Subcutaneous adipose tissue (tissue), 4 donors: Measurements from ENCODE around the gene SMKR1. TPM values are rescaled to one million over a fixed set of nuclear protein-coding genes. Genes with fewer than 3 reads are reported as not detected.

ENCODE experiments used
- total RNA-seq, 4 donors: library from RNA; depleted of rRNA; stranded (reverse); fragments of >200 nt; gene quantifications; one replicate each; pipeline ENCODE4 v1.1.0, GENCODE V29; 2016
- TF ChIP-seq, protein P1 (sequence below): fragments of 450-650 bp; IDR thresholded peaks from one replicate; pipeline ENCODE4 v1.5.1; 2016; ENCODE audit warnings: low read depth, mild to moderate bottlenecking, control low read depth, antibody characterized with exemption, moderate library complexity

SMKR1 gene
- total RNA-seq, 4 donors from 2014 or later: not detected

DNA sequence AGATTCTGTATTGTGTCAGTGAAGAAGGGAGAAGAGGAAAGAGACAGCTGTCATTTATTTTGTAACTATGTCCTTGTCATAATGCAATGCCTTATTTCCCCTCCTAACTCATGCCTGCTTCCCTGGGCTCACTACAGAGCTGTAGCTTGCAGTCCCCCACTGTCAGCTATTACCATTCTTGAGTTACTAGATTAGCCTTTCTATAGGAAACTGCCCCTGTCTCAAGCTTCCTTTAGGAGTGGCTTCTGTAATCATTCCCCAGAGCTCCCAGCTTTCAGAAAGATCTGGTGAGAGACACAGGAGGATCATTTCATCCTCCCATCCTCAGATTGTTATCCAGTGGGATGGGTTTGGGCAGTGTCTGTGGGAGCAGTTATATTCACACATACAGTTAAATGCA lies 32.4 kb upstream of the SMKR1 start:
- TF ChIP-seq, protein P1, sequence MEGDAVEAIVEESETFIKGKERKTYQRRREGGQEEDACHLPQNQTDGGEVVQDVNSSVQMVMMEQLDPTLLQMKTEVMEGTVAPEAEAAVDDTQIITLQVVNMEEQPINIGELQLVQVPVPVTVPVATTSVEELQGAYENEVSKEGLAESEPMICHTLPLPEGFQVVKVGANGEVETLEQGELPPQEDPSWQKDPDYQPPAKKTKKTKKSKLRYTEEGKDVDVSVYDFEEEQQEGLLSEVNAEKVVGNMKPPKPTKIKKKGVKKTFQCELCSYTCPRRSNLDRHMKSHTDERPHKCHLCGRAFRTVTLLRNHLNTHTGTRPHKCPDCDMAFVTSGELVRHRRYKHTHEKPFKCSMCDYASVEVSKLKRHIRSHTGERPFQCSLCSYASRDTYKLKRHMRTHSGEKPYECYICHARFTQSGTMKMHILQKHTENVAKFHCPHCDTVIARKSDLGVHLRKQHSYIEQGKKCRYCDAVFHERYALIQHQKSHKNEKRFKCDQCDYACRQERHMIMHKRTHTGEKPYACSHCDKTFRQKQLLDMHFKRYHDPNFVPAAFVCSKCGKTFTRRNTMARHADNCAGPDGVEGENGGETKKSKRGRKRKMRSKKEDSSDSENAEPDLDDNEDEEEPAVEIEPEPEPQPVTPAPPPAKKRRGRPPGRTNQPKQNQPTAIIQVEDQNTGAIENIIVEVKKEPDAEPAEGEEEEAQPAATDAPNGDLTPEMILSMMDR: no peak

GRCh38 chr7:129470411-129470810 lies 31.9 kb upstream of the SMKR1 start:
- TF ChIP-seq, protein P1: no peak

GRCh38 chr7:129471402-129471827 lies 30.9 kb upstream of the SMKR1 start:
- TF ChIP-seq, protein P1: no peak

GRCh38 chr7:129479831-129480230 lies 22.5 kb upstream of the SMKR1 start:
- TF ChIP-seq, protein P1: no peak

DNA sequence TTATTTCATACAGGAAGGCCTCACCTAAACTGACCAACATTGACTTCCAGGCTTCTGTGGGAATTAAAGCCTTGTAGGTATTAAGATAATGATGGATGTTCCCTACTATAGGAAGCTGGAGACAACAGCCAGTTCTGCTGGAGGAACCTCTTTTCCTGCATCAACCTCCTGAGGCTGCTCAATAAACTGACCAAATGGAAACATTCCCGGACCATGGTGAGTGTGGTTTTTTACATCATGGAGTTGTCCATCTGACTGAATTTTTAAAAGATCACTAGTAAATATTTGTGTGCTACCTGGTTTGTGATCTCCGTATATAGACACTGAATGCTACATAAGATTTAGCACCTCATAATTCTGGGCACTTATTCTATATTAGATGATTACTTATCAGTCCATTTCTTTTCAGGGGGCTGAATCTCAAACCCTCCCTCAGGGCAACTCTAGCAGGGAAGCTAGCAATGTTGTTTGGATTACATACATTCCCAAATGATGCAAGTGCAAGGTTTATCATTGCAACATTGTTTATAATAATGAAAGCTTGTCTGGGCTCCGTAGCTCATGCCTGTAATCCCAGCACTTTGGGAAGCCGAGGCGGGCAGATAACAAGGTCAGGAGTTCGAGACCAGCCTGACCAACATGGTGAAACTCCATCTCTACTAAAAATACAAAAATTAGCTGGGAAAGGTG lies 21.5 kb upstream of the SMKR1 start:
- TF ChIP-seq, protein P1: no peak

DNA sequence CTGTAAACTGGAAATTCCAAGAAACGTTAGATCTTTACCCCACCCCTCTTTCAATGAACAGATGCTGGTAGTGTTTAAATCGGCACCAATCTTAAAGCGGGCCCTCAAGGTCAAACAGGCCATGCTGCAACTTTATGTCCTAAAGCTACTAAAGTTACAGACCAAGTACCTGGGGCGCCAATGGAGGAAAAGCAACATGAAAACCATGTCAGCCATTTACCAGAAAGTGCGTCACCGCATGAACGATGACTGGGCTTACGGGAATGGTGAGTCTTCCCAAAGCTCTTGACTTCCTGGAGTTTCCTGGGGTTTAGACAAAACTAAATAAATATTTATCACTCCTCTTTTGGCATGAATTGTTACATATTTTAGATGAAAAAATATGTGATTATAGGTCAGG lies 19.6 kb upstream of the SMKR1 start:
- TF ChIP-seq, protein P1: no peak

DNA sequence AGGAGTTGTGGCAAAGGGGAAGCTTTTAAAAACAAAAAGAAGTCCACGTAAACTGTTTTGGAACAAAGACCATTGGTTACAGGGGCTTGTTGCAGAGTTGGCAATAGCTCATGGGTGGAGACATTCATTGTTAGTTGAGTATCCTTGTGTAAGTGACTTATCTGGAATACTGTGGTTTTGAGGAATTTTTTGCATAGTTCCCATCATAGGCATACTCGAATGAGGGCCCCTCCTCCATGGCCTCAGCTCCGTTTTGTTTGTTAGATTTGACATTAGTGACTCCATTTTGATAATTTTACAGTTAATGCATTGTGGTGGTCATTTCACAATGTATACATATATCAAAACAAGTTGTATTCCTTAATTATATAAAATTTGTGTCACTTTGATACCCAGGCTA lies 12.8 kb upstream of the SMKR1 start:
- TF ChIP-seq, protein P1: no peak
